ENCODE results near the gene IGF2R.

- TF ChIP-seq ZBTB7A (IDR thresholded peaks at IDR 0.05; ENCODE audit: low read depth) (no peak), TCF12 (IDR thresholded peaks at IDR 0.05; ENCODE audit: low read depth) (no peak), NFIC (IDR thresholded peaks at IDR 0.05) (no peak), TEAD4 (IDR thresholded peaks at IDR 0.05) (no peak), YY1 (IDR thresholded peaks at IDR 0.05; ENCODE audit: low read depth) (no peak), MAX (IDR thresholded peaks at IDR 0.05) (no peak), USF1 (IDR thresholded peaks at IDR 0.05) (no peak), RAD21 (IDR thresholded peaks at IDR 0.05; ENCODE audit: low read depth) (no peak), CEBPB (IDR thresholded peaks at IDR 0.05) (no peak), EP300 (IDR thresholded peaks at IDR 0.05; ENCODE audit: borderline replicate concordance) (no peak), REST (IDR thresholded peaks at IDR 0.05; ENCODE audit: low read depth) (no peak), CREB1 (IDR thresholded peaks at IDR 0.05; ENCODE audit: low read depth) (no peak)
Observed at GRCh38 chr6:160121558-160121957, 152.7 kb downstream of the IGF2R start, which contains the start of gene SLC22A1.

All from Ishikawa (cell line).